Right atrium auricular region (tissue), 2 donors: ENCODE data around the gene LRP11. TPM values are rescaled to one million over a fixed set of nuclear protein-coding genes. Genes with fewer than 3 reads are reported as not detected.
"Not testable (repeated sequence)": the region's sequence is repeated elsewhere in the genome, so short reads cannot be mapped to it uniquely, and the experiment has no call there.

Experiments
- DNase-seq: peaks from one replicate; pipeline ENCODE4 v3.0.0-alpha.2; 2019; ENCODE audit warnings: low spot score
- H3K27ac ChIP-seq, 2 donors: fragments of 200-600 bp; sonication (generic); 1 replicate in 1 of 2; 2 replicates in 1 of 2; pipeline ENCODE4 v1.5.1; 2016 to 2019
- H3K27me3 ChIP-seq, 2 donors: fragments of 200-600 bp; sonication (generic); one replicate each; pipeline versions ENCODE4 v1.5.1 to v1.6.0; 2017 to 2019
- H3K36me3 ChIP-seq: fragments of 200-600 bp; sonication (generic); one replicate; pipeline ENCODE4 v1.5.1; 2016
- H3K4me1 ChIP-seq, 2 donors: fragments of 200-600 bp; sonication (generic); one replicate each; pipeline versions ENCODE4 v1.5.1 to v1.6.0; 2017 to 2019
- H3K4me3 ChIP-seq, 2 donors: fragments of 200-600 bp; sonication (generic); 1 replicate in 1 of 2; 2 replicates in 1 of 2; pipeline ENCODE4 v1.5.1; 2017 to 2019; ENCODE audit warnings: mild to moderate bottlenecking in 1 of 2, moderate library complexity in 1 of 2
- H3K9me3 ChIP-seq, 2 donors: fragments of 200-600 bp; sonication (generic); one replicate each; pipeline ENCODE4 v1.5.1; 2019
- CTCF ChIP-seq, 2 donors: fragments of 200-600 bp; sonication (generic); IDR thresholded peaks; one replicate each; pipeline ENCODE4 v1.5.1; 2019; ENCODE audit warnings: antibody characterized with exemption in 2 of 2
- total RNA-seq, 2 donors: library from RNA; depleted of rRNA; stranded (reverse); fragments of >200 nt; gene quantifications; one replicate each; pipeline ENCODE4 v1.1.0, GENCODE V29; 2016

LRP11 gene, protein sequence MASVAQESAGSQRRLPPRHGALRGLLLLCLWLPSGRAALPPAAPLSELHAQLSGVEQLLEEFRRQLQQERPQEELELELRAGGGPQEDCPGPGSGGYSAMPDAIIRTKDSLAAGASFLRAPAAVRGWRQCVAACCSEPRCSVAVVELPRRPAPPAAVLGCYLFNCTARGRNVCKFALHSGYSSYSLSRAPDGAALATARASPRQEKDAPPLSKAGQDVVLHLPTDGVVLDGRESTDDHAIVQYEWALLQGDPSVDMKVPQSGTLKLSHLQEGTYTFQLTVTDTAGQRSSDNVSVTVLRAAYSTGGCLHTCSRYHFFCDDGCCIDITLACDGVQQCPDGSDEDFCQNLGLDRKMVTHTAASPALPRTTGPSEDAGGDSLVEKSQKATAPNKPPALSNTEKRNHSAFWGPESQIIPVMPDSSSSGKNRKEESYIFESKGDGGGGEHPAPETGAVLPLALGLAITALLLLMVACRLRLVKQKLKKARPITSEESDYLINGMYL
- 10 to 100 TPM; 17.0 to 25.7 TPM for total RNA-seq

- no peak for TF ChIP-seq CTCF (IDR thresholded peaks at IDR 0.05)
Observed at GRCh38 chr6:149863698-149864577, at the start of gene LRP11. Gene LRP11 (minus strand): TSS chr6:149864359. CDS start chr6:149864020, 339 bp downstream.

GRCh38 chr6:149913540-149914240 lies 49.5 kb upstream of the LRP11 start:
- no peak overlapping the region for H3K27ac ChIP-seq
- no peaks in the 10 kb centered on the region for H3K9me3 ChIP-seq
- H3K36me3 ChIP-seq, result no peaks in the 10 kb centered on the region
- no peak for TF ChIP-seq CTCF (IDR thresholded peaks at IDR 0.05)
- H3K27me3 ChIP-seq, result no peaks in the 10 kb centered on the region
- no peak for DNase-seq
- no peaks in the 10 kb centered on the region for H3K4me1 ChIP-seq
- H3K4me3 ChIP-seq, result no peak overlapping the region

More at GRCh38 chr6:149863698-149864577, at the start of gene LRP11:
- no peaks in the 10 kb centered on the region for H3K9me3 ChIP-seq
- peak within 1 kb of the TSS; percentile 90 to 94 for H3K27ac ChIP-seq
- DNase-seq, result peak; percentile 91
- H3K4me1 ChIP-seq, result peaks cover 0 to 14% of the 10 kb centered on the region in 2 donors
- H3K4me3 ChIP-seq, result peak within 1 kb of the TSS; percentile 65 to 77
- H3K36me3 ChIP-seq, result no peaks in the 10 kb centered on the region
- H3K27me3 ChIP-seq, result no peaks in the 10 kb centered on the region

DNA sequence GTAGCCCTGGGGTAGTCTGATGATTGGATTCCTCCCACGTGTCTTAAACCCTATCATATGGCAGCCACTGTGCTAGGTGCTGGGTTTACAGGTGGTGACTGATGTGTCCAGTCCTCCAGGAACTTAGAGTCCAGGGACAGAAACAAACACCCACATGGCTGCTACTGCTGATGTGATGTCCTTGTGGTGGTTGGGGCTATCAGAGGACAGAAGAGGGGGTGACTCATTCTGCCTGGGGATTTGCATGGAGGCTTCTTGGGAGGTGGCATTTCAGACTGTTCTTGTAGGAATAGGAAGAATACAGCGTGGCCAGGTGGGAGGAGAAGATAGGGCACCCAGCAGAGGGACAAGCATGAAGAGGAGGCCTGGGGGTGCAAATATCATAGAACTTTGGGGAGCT lies 48.9 kb upstream of the LRP11 start:
- no peaks in the 10 kb centered on the region for H3K9me3 ChIP-seq
- H3K4me1 ChIP-seq, result no peaks in the 10 kb centered on the region
- no peak overlapping the region for H3K27ac ChIP-seq
- TF ChIP-seq CTCF (IDR thresholded peaks at IDR 0.05), result no peak
- H3K36me3 ChIP-seq, result no peaks in the 10 kb centered on the region
- no peaks in the 10 kb centered on the region for H3K27me3 ChIP-seq
- DNase-seq, result peak; percentile 21
- H3K4me3 ChIP-seq, result no peak overlapping the region

- H3K27me3 ChIP-seq, DNase-seq, H3K9me3 ChIP-seq, H3K4me1 ChIP-seq, H3K27ac ChIP-seq, H3K4me3 ChIP-seq, H3K36me3 ChIP-seq: not testable (repeated sequence)
Observed at GRCh38 chr6:149912680-149913079, 48.5 kb upstream of the LRP11 start.

- no peak overlapping the region for H3K27ac ChIP-seq
- no peaks in the 10 kb centered on the region for H3K27me3 ChIP-seq
- H3K4me1 ChIP-seq, result no peaks in the 10 kb centered on the region
- no peaks in the 10 kb centered on the region for H3K9me3 ChIP-seq
- TF ChIP-seq CTCF (IDR thresholded peaks at IDR 0.05), result no peak
- no peaks in the 10 kb centered on the region for H3K36me3 ChIP-seq
- H3K4me3 ChIP-seq, result no peak overlapping the region
- DNase-seq, result peak; percentile 38
Observed at GRCh38 chr6:149910721-149911151, 46.6 kb upstream of the LRP11 start.
